ENCODE data around the gene NSMCE1.
"Not testable (repeated sequence)": the region's sequence is repeated elsewhere in the genome, so short reads cannot be mapped to it uniquely, and the experiment has no call there.

The NSMCE1 gene

DNA sequence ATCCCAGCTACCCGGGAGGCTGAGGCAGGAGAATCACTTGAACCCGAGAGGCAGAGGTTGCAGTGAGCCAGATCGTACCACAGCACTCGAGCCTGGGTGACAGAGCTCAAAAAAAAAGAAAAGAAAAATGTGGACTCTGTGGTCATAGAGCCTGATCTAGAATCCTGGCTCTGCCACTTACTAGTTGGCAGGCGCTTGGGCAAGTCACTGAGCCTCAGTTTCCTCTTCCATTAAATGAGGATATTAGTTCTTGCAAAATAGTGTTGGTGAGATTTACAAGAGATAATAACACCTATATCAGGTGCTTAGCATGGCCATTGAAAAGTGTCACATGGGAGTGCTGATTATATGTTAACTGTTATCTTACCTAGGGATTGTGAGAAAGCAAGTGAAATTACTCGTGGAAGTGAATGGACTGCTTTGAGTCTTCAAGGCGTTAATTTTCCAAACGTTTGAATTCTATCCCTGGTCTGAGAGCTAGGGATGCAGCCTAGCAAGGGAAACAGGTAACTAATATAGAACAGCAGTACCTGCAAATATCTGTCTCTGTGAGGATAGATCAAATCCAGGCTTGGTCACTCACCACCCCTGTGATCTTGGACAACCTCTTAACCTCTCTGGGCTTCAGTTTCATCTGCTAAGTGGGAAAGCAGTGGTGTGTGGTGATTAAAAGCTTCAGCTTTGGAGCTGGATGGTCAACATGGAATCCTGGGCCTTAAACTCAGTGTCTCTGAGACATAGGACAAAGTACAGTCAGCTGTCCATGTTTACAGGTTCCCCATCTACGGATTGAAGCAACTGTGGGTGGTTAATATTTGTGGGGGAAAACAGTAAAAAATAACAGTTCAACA, 953 bp upstream of the NSMCE1 start:
- DNase-seq (ENCODE audit: low spot score), result no peak

DNA sequence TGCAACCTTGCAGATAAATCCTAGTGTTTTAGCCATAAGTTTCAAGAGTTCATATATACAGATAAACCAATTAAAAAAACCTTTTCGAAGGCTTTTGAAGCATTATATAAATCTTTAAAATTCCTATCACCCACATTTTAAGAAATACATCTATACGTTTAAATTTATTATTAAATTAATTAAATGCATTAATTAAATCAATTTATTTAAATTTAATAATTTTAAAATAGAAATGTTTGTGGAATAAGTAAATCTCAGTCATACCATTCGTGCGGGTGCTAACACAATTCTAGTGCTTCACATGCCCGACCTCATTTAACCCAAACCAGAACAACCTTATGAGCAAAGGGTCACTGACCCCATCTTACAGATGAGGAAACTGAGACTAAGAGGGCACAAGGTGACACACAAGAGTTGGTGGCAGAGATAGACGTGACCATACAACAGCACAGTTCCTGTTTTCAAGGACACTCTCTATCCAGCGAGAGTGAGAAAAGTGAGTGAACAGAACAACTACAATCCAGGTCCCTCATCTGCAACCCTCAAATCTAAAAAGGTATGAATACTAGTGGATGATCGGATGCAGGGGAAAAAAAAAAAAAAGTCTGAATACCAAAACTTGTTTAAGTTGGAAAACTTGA, 1.4 kb downstream of the NSMCE1 start:
- no peak for DNase-seq (ENCODE audit: low spot score)

DNA sequence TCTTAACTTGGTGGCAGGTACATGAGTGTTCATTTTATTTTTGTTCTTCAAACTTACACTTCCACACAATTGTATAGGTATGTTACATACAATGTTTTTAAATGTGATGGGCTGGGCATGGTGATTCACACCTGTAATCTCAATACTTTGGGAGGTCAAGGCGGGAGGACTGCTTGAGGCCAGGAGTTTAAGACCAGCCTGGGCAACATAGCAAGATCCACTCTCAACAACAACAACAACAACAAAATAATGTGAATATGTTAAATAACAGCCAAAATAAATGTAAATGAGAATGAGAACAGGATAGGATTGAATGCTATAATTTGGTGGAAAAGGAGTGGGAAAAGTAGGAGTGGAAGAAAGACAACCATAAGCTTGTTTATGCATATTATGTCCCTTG, 2.6 kb downstream of the NSMCE1 start:
- no peak for DNase-seq (ENCODE audit: low spot score)

DNA sequence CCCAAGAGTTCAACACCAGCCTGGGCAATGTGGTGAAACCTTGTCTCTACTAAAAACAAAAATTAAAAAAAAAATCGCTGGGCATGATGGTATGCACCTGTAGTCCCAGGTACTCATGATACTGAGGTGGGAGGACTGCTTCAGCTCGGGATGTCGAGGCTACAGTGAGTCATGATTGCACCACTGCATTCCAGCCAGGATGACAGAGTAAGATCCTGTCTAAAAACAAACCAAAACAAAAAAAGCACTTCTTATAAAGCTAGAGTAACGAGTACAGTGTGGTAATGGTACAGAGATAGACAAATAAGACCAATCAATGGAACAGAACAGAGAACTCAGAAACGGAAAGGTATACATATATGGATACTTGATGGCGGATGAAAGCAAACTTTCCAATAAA, 4.4 kb downstream of the NSMCE1 start:
- no peak for DNase-seq (ENCODE audit: low spot score)

DNA sequence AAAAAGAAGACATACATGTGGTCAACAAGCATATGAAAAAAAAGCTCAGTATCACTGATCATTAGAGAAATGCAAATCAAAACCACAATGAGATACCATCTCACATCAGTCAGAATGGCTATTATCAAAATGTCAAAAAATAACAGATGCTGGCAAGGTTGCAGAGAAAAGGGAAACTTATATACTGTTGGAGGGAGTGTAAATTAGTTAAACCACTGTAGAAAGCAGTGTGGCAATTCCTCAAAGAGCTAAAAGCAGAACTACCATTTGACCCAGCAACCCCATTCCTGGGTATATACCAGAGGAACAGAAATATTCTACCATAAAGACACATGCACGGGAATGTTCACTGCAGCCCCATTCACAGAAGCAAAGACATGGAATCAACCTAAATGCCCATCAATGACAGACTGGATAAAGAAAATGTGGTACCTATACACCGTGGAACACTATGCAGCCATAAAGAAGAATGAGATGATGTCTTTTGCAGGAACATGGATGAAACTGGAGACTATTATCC, 5.6 kb downstream of the NSMCE1 start:
- DNase-seq (ENCODE audit: low spot score), result not testable (repeated sequence)

DNA sequence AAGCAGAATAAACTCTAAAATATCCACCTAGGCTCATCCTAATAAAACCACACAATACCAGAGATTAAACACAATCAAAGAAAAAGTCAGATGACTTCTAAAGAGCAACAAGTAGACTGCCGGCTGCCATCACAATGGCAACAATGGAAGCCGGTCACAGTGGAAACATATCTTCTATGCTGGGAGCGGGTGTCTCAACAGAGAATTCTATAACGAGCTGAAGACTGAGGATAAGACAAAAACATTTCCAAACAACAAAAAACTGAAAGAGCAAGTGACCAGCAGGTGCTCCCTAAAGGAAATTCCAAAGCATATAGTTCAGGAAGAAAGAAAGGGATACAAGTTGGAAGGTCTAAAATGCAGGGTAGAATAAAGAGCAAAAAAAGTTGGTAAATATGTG, 8.9 kb downstream of the NSMCE1 start:
- DNase-seq (ENCODE audit: low spot score), result no peak

DNA sequence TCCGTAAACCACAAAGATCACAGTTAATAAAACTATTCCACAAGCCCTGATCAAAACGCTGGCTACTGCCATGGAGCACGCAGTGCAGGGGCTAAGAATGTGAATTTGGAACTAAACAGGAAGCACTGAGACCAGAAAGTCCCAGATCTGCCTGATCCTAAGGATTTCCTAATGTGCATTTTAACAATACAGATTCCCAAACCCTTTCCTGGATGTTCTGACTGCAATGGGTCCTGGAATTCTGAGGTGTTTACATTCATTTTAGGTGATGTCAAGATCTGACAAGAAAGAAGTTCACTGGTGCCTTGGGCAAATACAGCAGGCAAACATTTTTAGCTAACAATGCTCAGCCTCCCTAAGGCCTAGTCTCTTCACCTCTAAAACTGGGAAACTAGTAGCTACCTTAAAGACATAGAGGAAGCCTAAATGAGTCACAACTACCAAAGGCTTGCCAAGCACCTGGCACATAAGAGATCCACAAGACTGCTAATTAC, 10.3 kb downstream of the NSMCE1 start:
- DNase-seq (ENCODE audit: low spot score), result no peak

DNA sequence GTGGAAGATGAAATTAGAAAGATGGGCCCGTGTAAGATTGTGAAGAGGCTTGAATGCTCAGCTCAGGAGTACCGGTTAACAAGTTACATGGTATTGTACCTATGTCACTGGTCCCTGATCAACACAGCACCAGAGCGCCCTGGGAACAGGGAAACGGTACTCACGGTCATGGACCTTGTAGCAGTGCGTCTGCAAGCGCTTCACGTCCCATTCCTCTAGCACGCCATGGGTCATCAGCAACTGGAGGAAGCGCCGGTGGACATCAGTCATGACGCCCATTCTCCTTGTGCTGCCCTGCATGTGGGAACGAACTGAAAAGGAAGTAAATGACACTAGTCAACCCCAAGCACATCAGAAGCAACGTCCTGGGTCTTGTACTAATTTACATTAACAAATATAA, 11.3 kb downstream of the NSMCE1 start:
- DNase-seq (ENCODE audit: low spot score), result no peak

DNA sequence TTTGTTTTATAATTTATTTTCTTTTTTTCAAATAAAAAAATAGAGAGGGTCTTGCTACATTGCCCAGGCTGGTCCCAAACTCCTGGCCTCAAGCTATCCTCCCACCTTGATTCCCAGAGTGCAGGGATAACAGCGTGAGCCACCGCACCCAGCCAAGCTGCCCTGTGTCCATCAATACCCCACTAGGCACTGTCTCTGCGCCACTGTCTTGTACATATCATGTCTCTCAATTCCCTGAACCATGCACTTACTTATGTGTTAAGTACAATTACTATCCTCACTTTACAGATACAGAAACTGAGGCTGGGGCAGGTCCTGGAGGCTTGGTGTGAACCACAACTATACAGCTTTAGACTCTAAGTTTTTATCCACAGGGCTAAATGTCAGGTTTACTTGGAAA, 11.7 kb downstream of the NSMCE1 start:
- DNase-seq (ENCODE audit: low spot score), result no peak

DNA sequence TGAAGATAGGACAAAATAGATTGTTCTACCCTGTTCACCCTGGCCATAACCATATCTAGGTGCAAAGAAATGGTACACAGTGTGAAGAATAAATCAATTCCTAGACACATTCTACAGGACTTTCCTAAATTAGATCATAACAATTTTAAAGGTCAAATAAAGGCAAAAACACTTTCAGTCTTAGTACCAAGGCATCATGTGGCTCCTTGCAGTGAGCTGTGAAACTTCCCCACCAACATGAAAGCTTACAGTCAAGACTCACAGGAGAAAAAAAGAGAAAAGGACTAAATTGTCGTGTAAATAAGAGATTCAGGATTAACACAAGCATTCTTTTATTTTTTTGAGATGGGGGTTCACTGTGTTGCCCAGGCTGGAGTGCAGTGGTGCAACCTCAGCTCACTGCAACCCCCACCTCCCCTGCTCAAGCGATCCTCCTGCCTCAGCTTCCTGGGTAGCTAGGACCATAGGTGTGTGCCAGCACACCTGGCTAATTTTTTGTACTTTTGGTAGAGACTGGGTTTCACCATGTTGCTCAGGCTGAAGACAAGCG, 14.2 kb downstream of the NSMCE1 start:
- peak; percentile 30 for DNase-seq (ENCODE audit: low spot score)

DNA sequence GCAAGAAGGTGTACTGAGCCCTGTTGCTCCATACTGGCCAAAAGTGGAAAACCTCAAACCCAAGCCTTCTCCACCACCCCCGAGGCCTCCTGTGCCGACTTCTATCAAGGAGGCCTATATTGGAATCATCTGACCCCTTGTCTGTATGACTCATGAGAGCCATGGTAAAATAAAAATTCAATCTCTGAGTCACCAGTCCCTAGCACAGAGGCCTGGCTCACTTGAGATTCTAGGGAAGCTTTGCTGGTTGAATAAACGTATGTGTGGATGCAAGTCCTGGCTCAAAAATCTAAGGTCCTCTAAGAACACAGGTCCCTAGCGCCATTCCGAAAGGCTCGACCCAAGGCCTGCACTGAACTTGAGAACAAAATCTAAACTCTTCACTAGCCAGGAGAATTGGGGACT, 15.0 kb downstream of the NSMCE1 start:
- no peak for DNase-seq (ENCODE audit: low spot score)

DNA sequence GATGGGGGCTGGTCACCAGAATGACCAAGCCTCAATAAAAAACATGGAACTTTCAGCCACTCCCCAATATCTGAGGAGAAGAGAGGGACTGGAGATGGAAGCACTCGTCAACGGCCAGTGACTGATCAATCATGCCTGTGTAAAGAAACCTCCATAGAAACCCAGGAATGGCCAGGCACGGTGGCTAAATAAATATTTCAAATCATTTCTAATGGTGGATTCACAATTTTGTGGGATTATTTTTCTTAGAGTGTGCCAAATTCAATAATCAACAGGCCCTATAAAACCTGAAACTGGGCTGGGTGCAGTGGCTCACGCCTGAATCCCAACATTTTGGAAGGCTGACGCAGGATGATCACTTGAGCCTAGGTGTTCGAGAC, 16.4 kb downstream of the NSMCE1 start:
- DNase-seq (ENCODE audit: low spot score), result no peak

DNA sequence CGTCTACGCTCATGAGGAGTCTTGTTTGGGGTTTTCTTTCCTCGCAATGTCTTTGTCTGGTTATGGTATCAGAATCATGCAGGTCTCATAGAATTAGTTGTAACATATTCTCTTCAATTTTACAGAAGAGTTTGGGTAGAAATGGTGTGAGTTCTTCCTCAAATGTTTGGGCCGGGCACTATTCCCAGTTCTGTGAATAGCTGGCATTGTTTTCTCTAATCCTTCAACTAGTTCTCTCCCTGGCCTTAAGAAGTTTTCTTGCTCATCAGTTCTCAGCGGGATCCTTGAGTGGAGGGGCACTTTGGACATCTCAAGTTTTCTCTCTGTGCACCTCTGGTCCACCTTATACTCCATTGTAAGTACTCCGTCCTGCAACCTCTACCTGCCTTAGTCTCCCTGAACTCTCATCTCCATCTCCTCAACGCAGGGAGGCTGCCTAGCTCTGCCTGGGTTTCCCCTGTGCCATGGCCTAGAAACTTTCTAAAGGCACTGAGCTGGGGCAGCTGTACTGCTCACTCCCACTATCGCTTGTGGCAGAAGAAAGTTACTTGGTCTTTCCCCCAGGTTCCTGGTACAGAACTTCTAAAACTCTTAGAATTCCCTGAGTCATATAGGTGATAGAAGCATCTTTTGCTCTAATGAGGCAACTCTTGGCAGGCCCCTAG, 16.9 kb downstream of the NSMCE1 start:
- DNase-seq (ENCODE audit: low spot score), result no peak

DNA sequence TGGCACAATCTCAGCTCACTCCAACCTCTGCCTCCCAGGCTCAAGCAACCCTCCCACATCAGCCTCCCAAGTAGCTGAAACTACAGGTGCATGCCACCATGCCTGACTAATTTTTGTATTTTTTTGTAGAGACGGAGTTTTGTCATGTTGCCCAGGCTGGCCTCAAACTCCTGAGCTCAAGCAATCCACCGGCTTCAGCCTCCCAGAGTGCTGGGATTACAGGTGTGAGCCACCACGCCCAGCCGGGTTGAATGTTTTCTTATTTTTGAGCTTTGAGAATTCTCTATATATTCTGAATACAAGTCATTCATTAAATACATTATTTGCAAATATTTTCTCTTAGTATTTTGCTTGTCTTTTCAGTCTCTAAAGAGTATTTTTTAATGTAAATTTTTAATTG, 19.7 kb downstream of the NSMCE1 start:
- not testable (repeated sequence) for DNase-seq (ENCODE audit: low spot score)

DNA sequence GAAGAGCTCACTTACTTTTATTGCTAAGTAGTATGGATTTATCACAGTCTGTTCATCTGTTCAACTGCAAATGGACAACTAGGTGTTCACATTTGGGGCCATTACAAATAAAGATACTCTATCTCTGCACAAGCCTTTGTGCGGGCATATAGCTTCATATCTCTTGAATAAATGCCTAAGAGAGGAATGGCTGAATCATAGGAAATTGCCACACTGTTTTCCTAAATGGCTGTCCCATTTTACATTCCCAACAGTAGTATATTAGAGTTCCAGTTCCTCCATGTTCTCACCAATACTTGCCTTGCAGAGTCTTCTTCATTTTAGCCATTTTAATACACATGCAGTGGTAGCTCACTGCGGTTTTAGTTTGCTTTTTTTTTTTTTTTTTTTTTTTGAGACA, 20.5 kb downstream of the NSMCE1 start:
- DNase-seq (ENCODE audit: low spot score), result no peak

DNA sequence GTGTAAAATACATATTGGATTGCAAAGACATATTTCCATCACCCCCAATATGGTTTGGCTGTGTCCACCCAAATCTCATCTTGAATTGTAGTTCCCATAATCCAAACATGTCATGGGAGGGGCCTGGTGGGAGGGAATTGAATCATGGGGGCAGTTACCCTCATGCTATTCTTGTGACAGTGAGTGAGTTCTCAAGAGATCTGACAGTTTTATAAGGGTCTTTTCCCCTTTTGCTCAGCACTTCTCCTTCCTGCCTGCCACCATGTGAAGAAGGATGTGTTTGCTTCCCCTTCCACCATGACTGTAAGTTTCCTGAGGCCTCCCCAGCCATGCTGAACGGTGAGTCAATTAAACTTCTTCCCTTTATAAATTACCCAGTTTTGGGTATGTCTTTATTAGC, 21.5 kb downstream of the NSMCE1 start:
- DNase-seq (ENCODE audit: low spot score), result not testable (repeated sequence)

DNA sequence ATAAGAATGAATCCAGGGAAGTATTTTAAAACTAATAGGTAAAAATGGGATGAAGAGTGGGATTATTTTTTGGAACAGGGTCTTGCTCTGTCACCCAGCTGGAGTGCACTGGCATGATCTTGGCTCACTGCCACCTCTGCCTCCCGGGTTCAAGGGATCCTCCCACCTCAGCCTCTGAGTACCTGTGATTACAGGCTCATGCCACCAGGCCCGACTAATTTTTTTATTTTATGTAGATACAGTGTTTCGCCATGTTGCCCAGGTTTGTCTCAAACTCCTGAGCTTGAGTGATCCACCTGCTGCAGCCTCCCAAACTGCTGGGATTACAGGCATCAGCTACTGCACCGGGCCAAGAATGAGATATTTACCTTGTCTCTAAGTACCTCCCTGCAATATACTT, 22.1 kb downstream of the NSMCE1 start:
- DNase-seq (ENCODE audit: low spot score), result no peak

DNA sequence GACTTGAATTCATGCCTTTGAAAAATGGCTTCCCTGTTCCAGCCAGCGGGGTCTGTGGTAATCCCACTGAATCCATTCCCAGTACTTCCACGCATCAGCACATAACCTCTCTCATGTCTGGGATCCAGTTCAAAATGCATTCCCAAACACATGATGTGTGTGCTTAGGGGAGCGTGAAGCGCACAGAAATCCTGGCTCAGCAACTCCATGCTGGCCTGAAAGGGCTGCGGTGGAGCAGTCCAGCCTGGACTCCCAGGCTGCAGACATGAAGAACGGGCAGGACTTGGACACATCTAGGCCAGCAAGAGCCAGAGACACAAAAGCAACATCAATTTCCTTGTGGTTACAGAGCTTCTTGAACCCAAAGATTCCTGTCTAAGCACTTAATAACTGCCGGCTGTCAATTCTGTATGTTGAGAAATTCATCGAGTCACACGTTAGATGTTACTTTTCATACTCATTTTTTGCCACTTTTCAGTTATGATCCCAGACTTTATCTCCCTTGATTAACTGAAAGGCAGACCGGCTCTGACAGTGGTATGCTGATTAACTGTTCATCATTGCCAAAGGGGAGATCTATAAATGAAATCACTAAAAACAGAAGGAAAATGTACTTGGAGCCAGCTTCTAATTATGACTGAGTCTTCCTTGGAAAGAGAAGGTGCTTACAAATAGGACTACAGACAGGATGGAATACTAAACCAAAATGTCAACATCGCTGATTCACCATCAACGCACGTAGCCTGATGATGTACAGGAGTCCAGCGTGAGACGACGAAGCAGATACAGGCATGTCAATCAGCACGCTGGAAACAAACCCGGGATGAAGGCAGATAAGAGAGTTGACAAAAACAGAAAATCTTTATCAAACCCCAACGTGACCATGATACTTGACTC, 23.0 kb downstream of the NSMCE1 start:
- no peak for DNase-seq (ENCODE audit: low spot score)

DNA sequence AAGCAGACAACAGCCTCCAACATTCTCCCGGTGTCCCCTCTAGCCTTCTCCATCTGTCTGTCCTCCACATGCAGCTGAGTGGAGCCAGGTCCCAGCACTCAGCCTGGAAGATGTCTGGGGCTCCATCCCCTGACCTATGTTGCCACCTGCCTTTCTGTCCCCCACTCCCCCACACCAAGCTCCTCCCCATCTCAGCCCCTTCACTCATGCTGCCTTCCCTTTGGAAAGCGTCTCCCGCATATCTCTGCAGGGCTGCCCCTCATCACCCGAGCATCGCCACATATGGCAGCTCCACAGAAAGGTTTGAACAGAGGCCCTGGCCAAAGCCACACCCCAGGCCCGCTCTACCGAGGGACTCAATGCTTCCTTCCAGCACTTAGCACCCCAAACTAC, 24.2 kb downstream of the NSMCE1 start:
- no peak for DNase-seq (ENCODE audit: low spot score)

DNA sequence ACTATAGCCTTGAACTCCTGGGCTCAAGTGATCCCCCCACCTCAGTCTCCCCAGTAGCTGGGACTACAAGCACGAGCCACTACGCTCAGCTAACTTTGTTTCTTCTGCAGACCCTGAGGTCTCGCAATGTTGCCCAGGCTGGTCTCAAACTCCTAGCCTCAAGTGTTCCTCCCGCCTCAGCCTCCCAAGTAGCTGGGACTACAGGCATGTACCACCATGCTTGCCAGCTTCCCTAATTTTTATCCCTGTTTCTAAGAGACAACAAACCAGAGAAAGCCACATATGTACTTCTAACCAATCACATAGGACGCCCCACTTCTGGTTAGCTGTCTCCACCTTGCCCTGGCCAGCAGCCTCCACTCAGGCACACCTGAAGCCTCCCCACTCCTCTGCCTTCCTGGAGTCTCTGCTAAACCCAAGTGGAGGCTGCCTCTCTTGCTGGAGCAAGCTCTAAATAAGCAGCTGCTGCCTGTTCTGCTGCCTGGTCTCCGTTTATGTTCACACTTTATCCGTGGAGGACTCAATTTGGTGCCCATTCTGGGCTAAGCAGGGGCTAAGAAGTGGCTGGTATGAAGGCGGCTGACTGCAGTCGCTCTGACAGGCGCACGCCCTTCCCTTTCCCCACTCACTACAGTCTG, 24.7 kb downstream of the NSMCE1 start:
- no peak for DNase-seq (ENCODE audit: low spot score)
